ENCODE data around the gene LTA.
A peak's percentile ranks its signal among the peaks of the same experiment; 100 is the strongest.

Gene LTA

DNA sequence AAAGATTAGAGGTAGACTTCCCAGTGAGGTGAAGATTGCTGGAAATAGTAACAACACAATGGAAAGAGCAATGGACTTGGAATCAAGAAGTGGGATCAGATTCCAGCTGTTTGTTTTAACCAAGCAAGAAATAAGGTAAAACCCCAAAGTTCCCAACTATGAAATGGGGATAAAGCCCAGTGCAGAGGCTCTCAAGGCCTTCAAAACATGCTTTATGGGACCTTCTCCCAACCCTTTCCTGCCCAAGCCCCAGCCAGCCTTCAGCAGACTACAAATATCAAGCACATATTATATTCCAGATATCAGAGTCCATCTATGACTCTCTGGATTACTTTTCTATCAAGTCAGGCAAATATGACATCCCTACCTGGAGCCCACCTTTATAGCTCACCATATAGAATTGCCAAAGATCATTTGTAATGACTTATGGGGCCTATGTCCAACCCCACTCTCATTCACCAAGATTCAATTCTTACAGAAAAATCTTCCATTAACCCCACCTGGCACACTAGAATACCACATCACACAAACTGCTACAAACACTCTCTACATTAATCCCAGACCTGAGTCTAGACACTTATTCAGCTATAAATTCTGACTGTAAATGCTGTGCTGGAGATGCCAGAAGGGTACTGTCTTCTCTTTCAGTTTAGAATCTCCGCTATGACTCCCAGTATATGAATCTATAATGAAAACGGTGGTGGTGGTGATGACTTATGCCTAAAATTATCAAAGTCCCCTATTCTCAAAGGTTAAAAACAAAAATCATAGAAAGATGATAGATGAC, 36.4 kb upstream of the LTA start:
- TF ChIP-seq, protein P1, sequence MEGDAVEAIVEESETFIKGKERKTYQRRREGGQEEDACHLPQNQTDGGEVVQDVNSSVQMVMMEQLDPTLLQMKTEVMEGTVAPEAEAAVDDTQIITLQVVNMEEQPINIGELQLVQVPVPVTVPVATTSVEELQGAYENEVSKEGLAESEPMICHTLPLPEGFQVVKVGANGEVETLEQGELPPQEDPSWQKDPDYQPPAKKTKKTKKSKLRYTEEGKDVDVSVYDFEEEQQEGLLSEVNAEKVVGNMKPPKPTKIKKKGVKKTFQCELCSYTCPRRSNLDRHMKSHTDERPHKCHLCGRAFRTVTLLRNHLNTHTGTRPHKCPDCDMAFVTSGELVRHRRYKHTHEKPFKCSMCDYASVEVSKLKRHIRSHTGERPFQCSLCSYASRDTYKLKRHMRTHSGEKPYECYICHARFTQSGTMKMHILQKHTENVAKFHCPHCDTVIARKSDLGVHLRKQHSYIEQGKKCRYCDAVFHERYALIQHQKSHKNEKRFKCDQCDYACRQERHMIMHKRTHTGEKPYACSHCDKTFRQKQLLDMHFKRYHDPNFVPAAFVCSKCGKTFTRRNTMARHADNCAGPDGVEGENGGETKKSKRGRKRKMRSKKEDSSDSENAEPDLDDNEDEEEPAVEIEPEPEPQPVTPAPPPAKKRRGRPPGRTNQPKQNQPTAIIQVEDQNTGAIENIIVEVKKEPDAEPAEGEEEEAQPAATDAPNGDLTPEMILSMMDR (conservative IDR thresholded peaks at IDR 0.05), result no peak
- no peak overlapping the region for H3K27ac ChIP-seq

DNA sequence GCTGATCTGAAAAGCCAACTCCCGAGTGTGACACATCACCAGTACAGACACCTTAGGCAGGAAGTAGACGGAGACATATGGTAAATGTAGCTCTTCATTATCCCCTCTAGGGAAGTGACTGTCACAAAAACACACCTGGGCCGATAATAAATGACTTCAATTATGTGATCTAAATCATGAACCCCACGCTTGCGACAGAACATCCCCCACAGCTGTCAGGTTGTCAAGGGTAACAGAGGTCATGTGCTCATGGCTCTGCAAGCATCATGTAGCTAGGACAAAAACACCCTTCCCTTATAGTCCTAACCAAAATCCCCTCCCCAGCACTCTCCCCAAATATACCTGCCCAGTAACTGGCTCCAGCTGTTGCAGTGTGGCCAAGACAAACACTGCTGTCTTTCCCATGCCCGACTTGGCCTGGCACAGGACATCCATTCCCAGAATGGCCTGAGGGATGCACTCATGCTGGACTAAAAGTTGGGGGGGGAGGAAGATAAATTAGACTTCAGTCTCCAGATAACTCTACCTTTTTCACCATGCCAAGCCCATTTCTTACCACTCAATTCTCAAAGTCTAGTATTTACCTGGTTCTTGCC, 33.2 kb upstream of the LTA start:
- peak overlapping the region; percentile 94; the same call in 1 of the 2 replicates for H3K27ac ChIP-seq
- TF ChIP-seq, protein P1 (conservative IDR thresholded peaks at IDR 0.05), result no peak

DNA sequence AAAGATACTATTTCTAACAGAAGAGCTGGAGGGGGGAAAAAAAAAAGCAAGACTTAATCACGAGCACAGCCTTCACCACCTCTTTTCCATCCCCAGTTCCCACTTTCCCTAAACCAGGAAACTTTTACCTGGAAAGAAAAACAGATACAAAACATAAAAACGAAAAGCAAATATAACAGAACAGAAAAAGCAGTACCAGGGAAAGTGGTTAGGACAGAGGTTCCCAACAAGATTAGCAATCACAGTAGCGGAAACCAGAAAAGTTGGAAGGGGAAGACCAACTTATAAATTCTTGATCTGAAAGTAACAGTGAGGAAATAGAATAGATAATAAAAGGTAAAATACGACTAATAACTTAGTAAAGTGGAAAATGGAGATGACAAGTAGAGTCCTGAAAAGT, 31.4 kb upstream of the LTA start:
- H3K27ac ChIP-seq, result peak overlapping the region; percentile 94
- TF ChIP-seq, protein P1 (conservative IDR thresholded peaks at IDR 0.05), result no peak

DNA sequence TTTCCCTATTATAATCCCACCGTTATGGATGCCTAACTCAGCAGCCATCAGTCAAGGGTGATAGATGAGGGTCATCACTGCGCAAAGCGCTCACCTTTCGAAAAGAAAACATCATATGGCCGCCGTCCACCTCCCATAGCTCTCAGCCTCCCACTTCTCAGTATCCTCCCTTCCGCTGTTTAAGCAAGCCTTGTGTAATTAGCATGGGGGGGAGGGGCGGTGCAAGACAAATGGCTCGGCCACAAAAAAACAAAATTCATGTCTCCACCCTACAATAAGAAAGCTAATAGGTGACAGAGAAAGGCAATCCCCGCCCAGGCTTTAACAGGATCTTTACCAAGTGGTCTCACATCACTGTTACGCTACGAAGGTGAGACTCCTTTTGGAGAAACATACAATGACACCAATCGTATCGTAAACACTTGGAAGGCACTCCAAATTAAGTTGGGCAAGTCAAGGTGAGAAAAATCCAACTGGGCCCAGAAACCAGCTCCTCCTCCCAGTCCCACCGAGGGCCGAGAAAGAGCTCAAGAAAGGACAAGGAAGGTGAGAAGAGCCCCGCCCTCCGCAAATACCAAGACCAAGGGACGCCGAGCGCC, 30.9 kb upstream of the LTA start:
- H3K27ac ChIP-seq, result peak overlapping the region; percentile 94

DNA sequence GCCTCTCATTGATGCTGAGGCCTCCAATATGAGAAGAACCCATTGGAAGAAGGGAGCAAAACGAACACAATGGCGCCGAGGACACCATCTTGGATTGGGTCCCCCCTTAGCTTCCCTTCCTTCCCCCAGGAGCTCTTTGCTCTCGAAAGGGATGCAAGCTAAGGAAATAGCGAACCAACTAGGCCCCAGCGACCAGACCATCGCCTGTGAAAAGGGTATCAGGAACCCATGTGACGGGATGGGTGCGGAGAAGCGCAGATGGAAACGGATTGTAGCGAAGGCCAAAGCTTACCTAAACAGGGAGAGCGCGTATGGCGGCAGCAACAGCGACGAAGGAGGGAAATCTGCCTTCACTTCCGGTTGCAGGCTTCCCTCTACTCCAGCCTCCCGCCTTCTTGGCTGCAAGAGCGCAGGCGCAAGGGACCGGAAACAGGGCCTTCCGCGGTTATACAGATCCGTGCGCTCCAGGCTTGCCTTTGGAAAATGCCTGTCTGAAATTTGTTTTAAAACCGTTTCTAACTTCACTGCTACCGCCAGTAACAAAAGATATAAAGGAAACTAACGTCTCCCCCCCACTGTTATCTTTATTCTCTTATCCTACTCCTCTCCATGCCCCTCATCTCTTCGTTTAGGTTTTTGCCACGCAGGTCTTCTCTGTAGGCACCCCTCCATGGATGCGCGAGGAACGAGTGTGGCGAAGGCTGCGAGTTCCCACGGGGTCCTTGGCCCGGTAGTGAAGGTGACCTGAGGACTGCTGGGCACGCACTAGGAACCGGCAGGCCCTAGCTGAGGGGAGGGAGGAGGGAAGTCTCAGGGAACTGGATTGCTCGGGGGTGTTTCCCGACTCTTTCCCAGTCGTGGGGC, 30.2 kb upstream of the LTA start, which contains the start of gene DDX39B:
TSS of gene DDX39B (minus strand) at position 346 of the 864 bp plus-strand sequence. CDS start 1,471 bp downstream, outside the sequence.
- TF ChIP-seq, protein P1 (conservative IDR thresholded peaks at IDR 0.05), result no peak
- H3K27ac ChIP-seq, result peak within 1 kb of the TSS; percentile 94

More for the DNA sequence above, 30.9 kb upstream of the LTA start:
- TF ChIP-seq, protein P1 (conservative IDR thresholded peaks at IDR 0.05), result no peak

DNA sequence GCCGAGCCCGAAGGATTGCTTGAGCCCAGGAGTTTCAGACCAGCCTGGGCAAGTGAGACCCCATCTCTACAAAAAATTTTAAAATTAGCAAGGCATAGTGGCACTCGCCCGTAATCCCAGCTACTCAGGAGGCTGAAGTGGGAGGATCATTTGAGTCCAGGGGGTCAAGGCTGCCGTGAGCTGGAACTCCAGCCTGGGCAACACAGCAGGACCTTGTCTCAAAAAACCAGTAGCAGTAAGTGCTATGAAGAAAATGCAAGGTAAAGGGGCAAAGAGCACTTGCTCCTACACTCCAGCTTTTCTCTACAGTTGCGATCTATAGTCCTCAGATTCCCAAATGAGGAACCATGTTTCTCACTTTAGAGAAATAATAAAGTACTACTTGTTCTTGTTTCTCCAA, 28.4 kb upstream of the LTA start:
- peak overlapping the region; percentile 94 for H3K27ac ChIP-seq
- TF ChIP-seq, protein P1 (conservative IDR thresholded peaks at IDR 0.05), result no peak
